HG03060 (cell line): ENCODE data around the gene REPIN1.
"Not testable (repeated sequence)": the region's sequence is repeated elsewhere in the genome, so short reads cannot be mapped to it uniquely, and the experiment has no call there.

Experiments used
- ATAC-seq: cut with Tn5 transposase; IDR thresholded peaks from one replicate; pipeline ENCODE4 v1.9.1; 2021; ENCODE audit warnings: low read depth, moderate number of reproducible peaks; ENCODE audit not compliant: unreplicated experiment

REPIN1 gene

GRCh38 chr7:150374472-150374871, 5.8 kb downstream of the REPIN1 start:
- no peak for ATAC-seq

- ATAC-seq = peak; percentile 17
These were observed 7.3 kb downstream of the REPIN1 start for GRCh38 chr7:150375662-150376521.

GRCh38 chr7:150376560-150376959, 7.9 kb downstream of the REPIN1 start:
- ATAC-seq = no peak

- no peak for ATAC-seq
These were observed 8.6 kb downstream of the REPIN1 start for GRCh38 chr7:150377196-150377595.

- no peak for ATAC-seq
These were observed 9.0 kb downstream of the REPIN1 start for GRCh38 chr7:150377635-150378034.

- no peak for ATAC-seq
These were observed 9.7 kb downstream of the REPIN1 start for GRCh38 chr7:150378115-150378852.

DNA sequence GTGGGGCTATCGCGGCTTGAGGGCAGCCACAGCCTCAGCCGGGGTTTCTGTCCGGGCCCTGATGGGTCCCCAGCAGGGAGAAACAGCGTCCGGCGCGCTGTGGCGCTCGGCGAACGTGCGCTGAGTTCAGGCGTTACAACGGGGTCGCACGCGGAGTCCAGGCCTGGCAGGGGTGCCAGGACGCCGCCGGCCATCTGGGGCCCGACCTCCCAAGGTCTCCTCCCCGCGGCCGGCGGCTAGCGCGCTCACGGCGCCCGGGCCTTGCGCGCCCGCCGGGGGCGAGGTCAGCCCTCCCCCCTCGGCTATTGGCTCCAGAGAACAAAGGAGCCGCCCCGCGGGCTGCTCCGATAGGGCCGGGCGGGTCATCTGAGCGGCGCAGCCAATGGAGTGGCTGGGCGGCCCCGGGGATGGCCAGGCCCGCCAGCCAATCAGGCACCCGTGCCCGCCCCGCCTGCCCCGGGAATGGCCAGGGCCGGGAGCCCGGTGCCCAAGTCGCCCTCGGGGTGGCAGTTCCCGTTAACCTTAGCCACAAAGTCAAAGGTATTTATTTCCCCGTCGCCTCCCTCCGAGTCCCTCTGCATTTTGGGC, 10.3 kb downstream of the REPIN1 start, which contains the start of gene ZNF775:
ZNF775 (plus strand) TSS at position 478 of the 588 bp plus-strand sequence. CDS start 9,141 bp downstream, outside the sequence.
- ATAC-seq = peak; percentile 47

DNA sequence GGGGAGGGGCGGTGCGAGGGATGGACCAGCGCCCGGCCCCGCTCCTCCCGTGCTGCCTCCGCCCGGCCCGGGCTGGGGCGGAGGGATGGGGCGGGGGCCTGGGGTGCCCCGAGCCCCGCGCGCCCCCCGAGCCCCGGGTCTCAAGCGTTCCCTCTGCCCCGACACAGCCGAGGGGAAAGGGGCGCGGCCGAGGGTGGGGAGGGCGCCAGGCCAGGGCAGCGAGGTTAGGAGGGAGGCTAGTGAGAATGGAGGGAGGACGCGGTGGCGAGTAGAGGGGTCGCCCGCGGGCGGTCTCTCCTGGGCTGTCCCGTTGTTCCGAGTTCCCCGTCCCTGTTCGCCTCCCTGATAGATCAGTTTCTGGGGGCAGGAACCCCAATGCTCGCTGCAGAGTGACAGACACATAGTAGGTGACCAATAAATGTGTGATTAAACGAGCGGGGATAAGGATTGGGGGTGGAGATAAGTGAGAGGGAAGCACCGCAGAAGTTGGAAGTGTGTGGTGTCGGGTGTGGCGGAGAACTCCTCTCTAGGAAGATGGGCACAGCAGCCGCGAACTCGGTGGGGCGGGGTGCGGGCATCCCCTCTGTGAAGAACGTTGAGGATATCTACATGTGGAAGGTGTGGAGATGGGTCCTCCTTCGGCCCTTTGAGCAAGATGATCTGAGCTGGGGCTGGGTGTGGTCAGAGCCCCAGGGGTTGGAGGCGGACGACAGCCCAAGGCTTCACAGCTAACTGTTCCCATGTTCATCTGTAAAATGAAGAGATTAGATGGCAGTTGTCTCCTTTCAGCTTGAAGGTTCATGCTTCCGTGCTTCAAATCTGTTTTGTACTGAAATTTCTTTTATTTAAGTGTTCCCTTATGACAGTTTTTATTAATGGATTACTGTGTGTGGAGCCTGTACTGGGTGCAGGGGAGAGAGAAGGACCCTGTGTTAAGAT, 11.1 kb downstream of the REPIN1 start:
- ATAC-seq = no peak

GRCh38 chr7:150380463-150380862, 11.8 kb downstream of the REPIN1 start:
- ATAC-seq = no peak

DNA sequence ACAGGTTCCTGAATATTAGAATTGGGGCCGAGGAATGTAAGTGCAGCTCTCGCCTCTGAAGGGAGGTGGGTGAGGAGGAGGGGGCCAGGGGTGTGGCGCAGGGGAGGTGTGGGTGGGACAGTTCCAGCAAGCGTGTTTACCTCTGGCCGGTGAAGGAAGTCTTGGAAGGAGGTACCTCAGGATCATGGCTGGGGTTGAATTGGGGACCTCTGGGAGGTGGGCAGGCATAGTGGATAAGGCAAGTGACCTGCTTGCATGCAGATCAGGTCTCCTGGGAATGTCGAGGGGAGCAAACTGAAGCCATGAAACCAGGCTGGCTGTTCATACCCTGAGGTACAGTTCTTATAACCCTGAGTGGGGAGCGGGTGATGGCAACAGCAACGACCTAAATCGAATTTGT, 12.5 kb downstream of the REPIN1 start:
- no peak for ATAC-seq

DNA sequence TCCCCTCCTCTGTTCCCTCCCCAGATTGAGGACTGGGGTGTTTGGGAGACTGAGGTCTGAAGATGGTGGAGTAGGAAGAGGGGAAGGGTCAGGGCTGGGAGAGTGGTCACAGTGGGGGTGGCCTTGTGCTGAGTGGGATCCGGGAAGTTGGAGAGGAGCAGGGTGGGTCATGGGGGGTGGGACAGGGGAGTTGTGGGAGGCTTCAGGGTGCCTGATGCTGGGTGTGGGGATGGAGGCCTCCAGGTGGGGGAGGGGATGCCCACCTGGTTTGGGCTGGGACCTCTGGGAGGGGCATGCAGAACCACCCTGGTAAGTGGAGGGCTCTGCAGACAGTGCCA, 13.1 kb downstream of the REPIN1 start:
- ATAC-seq = no peak

DNA sequence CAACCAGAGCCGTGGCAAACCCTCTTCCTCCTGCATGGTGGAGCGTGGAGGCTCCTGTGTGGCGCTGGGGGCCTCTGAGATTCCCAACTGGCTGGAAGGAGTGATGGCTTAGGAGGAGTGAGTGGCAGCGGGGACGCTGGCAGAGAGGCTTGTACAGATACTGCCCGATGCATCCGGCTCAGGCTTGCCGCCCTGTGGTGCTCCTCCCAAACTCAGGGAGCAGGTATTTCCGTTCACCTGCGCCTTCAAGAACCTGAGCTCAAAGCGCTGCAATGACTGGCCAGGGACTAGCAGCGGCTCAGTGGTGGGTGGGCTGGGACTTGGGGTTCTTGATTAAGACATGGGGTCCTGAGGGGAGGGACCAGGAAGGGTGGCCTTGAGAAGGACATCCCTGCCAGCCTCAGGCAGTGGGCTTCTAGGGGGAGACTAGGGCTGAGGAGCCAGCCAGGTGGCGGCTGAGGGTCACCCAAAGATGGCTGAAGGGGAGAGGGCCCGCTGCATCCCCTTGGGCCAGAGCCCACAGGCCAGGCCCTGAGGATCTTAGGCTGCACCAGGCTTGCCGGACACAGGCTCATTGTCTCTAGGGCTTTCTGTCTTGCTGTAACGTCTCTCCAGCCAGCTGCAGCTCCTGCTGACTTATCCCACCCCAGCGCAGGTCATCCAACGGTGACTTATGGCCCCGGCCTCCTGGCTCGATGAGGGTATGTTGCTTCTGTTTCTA, 13.7 kb downstream of the REPIN1 start:
- ATAC-seq = no peak

- no peak for ATAC-seq
These were observed 14.2 kb downstream of the REPIN1 start for GRCh38 chr7:150382844-150383225.

DNA sequence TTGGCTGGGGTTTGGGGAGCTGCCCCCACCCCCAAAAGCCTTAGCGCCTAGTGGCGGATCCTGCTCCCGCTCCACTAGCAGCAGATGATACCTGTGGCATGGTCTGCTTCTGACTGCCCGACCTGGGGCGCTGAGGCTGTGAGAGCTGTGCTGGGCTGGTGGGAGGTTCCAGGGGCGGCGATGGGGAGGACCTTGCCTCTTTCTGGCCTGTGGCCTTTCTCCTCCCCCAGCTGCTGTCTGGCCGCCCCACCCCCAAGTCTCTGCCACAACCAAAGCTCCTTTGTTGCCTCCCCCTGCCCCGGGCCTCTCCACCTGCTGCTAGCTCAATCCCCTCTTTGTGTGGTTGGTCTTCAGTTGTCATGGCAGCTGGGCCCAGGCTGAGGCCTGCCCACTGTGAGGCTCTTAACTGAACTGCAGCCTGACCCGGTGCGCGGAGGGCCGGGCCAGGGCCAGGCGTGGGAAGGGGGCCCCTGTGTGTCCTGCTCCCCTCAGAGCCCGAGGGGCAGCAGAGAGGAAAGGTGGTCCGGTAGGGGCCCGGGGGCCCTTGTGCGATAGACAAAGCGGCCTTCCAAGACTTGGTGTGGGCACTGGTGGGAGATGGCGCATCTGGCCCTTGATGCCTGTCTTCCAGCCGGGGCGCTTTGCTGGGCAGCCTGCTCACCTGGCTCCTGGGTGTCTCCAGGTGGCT, 15.2 kb downstream of the REPIN1 start:
- no peak for ATAC-seq

DNA sequence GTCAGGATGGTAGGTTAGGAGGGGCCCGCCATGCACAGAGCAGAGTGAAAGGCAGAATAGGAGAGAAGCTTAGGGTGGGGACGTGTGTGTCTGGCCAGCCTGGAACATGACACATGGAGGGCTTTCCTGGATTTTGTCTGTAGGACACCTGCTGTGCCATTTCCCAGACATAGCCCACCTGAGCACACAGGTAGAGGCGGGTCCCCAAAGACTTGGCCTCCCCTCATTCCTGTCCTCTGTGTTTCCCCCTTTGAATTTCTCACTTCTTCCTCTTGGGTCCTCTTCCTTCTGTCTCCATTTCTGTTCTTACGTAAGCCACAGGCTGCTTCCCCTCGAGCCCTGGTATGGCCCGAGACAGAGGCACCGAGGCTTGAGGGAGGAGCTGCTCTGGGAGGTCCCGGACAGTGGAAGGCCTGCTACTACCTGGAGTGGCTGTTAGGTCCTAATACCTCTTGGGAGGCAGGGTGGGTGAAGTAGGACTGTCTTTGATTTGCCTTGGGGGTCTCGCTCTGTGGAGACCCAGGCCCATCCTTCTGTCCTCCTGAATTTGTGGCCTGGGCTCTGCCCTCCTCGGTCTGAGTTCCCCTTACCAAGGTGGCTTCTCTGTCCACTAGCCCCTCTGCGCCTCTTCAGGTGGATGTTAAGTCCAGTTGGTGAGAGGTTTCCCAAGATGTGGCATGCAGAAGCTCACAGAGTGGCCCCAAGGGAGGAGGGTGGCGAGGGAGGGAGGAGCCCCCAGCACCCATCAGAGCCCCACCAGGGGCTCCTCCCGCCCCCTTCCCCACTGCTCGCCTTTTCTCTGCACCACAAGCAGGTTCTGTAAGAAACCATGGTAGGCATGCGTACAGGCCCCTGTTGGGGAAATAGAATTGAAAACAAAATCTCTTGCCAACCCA, 16.0 kb downstream of the REPIN1 start:
- ATAC-seq = no peak

DNA sequence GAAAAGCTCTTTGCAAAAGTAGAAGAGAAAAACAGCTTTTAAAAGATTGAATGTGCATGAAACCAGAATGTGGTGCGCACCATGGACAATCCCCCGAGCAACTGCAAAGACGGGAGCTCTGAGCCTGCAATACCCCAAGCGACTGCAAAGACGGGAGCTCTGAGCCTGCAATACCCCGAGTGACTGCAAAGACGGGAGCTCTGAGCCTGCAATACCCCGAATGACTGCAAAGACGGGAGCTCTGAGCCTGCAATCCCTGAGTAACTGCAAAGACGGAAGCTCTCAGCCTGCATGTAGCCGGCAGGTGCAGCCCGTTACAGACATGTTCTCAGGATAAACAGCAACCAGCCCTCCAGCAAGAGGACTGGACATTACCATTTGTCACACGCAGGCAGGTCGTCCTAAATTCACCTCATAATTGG, 16.7 kb downstream of the REPIN1 start:
- ATAC-seq = no peak

DNA sequence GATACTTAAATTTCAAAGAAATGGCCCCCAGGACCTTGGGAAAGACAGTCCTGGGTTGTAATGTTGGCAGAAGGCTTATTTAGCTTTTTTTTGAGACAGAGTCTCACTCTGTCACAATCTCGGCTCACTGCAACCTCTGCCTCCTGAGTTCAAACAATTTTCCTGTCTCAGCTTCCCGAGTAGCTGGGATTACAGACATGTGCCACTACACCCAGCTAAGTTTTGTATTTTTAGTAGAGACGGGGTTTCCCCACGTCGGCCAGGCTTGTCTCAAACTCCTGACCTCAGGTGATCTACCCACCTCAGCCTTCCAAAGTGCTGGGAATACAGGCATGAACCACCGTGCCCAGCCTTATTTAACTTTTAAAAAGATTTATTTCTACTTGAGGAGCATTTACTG, 17.3 kb downstream of the REPIN1 start:
- not testable (repeated sequence) for ATAC-seq

GRCh38 chr7:150388306-150388705, 19.7 kb downstream of the REPIN1 start:
- ATAC-seq = no peak
